SK-N-SH (cell line): ENCODE measurements around the gene OR1L1. TPM values are rescaled to one million over a fixed set of nuclear protein-coding genes. Genes with fewer than 3 reads are reported as not detected.

Experiments
- CTCF ChIA-PET: fragments of 300-600, 350-600 bp; formaldehyde crosslinking; extraction: SDS; loops from one replicate; lab custom pipeline; 2021; lab: Yijun Ruan, JAX
- POLR2A ChIA-PET: fragments of 350-600 bp; sonication (Branson Sonifier 250); formaldehyde crosslinking; extraction: SDS; loops from one replicate; lab custom pipeline; 2020; ENCODE audit warnings: antibody characterized with exemption, inconsistent platforms; lab: Yijun Ruan, JAX
- DNase-seq: peaks from one replicate; pipeline ENCODE4 v3.0.0; 2012
- H2AFZ ChIP-seq: fragments of 200-600 bp; sonication (generic); 2 replicates; pipeline ENCODE4 v1.8.1; 2016; ENCODE audit warnings: antibody characterized with exemption, mild to moderate bottlenecking, low read depth
- H3F3A ChIP-seq: fragments of 200-600 bp; sonication (generic); replicated peaks from 2 replicates; pipeline ENCODE3; 2016; ENCODE audit warnings: antibody characterized with exemption, mild to moderate bottlenecking; ENCODE audit not compliant: insufficient read depth
- H3K27ac ChIP-seq, 2 experiments: fragments of 200-500 bp in 1 of 2; fragments of 200-600 bp in 1 of 2; sonication (Bioruptor generic) in 1 of 2; sonication (generic), shearing (Covaris generic) in 1 of 2; 2 replicates each; pipeline versions ENCODE4 v1.5.1 to v1.6.1; 2014 to 2016; ENCODE audit warnings: low read depth in 2 of 2, inconsistent platforms in 1 of 2, low read length in 1 of 2, mild to moderate bottlenecking in 1 of 2, mixed read lengths in 1 of 2
- H3K27me3 ChIP-seq: fragments of 200-600 bp; sonication (generic), shearing (Covaris generic); 2 replicates; pipeline ENCODE4 v1.6.1; 2016; ENCODE audit warnings: mixed run types; ENCODE audit not compliant: insufficient read depth
- H3K36me3 ChIP-seq, 2 experiments: fragments of 200-500 bp in 1 of 2; fragments of 200-600 bp in 1 of 2; sonication (Bioruptor generic) in 1 of 2; sonication (generic) in 1 of 2; replicated peaks in 1 of 2; 2 replicates each; pipeline versions ENCODE3 to v1.5.1; 2014 to 2016; ENCODE audit warnings: low read length in 1 of 2, mild to moderate bottlenecking in 1 of 2; ENCODE audit not compliant: insufficient read depth in 2 of 2, control insufficient read depth in 1 of 2
- H3K4me1 ChIP-seq, 2 experiments: fragments of 200-500 bp in 1 of 2; fragments of 200-600 bp in 1 of 2; sonication (Bioruptor generic) in 1 of 2; sonication (generic), shearing (Covaris generic) in 1 of 2; 2 replicates each; pipeline versions ENCODE4 v1.5.1 to v1.6.1; 2014 to 2016; ENCODE audit warnings: low read depth in 1 of 2, low read length in 1 of 2, mixed run types in 1 of 2; ENCODE audit not compliant: insufficient read depth in 2 of 2, control insufficient read depth in 1 of 2
- H3K4me2 ChIP-seq: fragments of 200-600 bp; sonication (generic), shearing (Covaris generic); 2 replicates; pipeline ENCODE4 v1.6.1; 2017; ENCODE audit warnings: mixed run types
- H3K4me3 ChIP-seq, 2 experiments: fragments of 200-500 bp in 1 of 2; fragments of 200-600 bp in 1 of 2; sonication (Bioruptor generic) in 1 of 2; sonication (generic), shearing (Covaris generic) in 1 of 2; 2 replicates each; pipeline versions ENCODE4 v1.5.1 to v1.8.1; 2014 to 2016; ENCODE audit warnings: low read depth in 2 of 2, inconsistent platforms in 1 of 2, low read length in 1 of 2, mild to moderate bottlenecking in 1 of 2, mixed read lengths in 1 of 2, moderate library complexity in 1 of 2
- H3K79me2 ChIP-seq: fragments of 200-600 bp; sonication (generic); 2 replicates; pipeline ENCODE4 v1.8.1; 2017; ENCODE audit warnings: mild to moderate bottlenecking; ENCODE audit not compliant: insufficient read depth
- H3K9ac ChIP-seq: fragments of 200-600 bp; sonication (generic); 2 replicates; pipeline ENCODE4 v1.6.1; 2017; ENCODE audit warnings: mixed run types
- H3K9me2 ChIP-seq: fragments of 200-600 bp; sonication (generic); 2 replicates; pipeline ENCODE4 v1.6.1; 2017; ENCODE audit warnings: mixed run types
- H3K9me3 ChIP-seq: fragments of 200-600 bp; sonication (generic); 2 replicates; pipeline ENCODE4 v1.6.1; 2017; ENCODE audit warnings: mixed run types, mild to moderate bottlenecking, moderate library complexity
- H4K20me1 ChIP-seq: fragments of 200-600 bp; sonication (generic); 2 replicates; pipeline ENCODE4 v1.6.1; 2017; ENCODE audit warnings: mild to moderate bottlenecking, mixed run types; ENCODE audit not compliant: insufficient read depth
- CHD2 ChIP-seq: fragments of 150-350 bp; IDR thresholded peaks from 2 replicates; pipeline ENCODE4 v1.6.1; 2018; ENCODE audit warnings: low read length; ENCODE audit not compliant: partially characterized antibody
- CTCF ChIP-seq: fragments of 200-600 bp; sonication (generic); IDR thresholded peaks from 2 replicates; pipeline ENCODE4 v1.6.1; 2017; ENCODE audit warnings: antibody characterized with exemption, mild to moderate bottlenecking, moderate library complexity
- ELF1 ChIP-seq: IDR thresholded peaks from 2 replicates; pipeline ENCODE4 v1.4.0; 2012
- EZH2phosphoT487 ChIP-seq: fragments of 200-600 bp; sonication (generic); IDR thresholded peaks from 2 replicates; pipeline ENCODE4 v1.6.1; 2017; ENCODE audit warnings: low read depth, mixed run types, mild to moderate bottlenecking, antibody characterized with exemption, moderate library complexity, borderline replicate concordance
- GABPA ChIP-seq: IDR thresholded peaks from 2 replicates; pipeline ENCODE4 v1.4.0; 2012; ENCODE audit warnings: low read depth, mild to moderate bottlenecking
- GATA2 ChIP-seq: sonication (generic); formaldehyde crosslinking; IDR thresholded peaks from 2 replicates; pipeline ENCODE4 v1.5.0; 2020; ENCODE audit warnings: mild to moderate bottlenecking, missing genetic modification reagents
- JUND ChIP-seq: IDR thresholded peaks from 2 replicates; pipeline ENCODE4 v1.4.0; 2012
- MAX ChIP-seq: IDR thresholded peaks from 2 replicates; pipeline ENCODE4 v1.4.0; 2012; ENCODE audit warnings: low read depth
- MXI1 ChIP-seq: IDR thresholded peaks from 2 replicates; pipeline ENCODE4 v1.6.1; 2012; ENCODE audit warnings: mild to moderate bottlenecking, low read depth, low read length, improper control_type of control experiment
- NFIC ChIP-seq: IDR thresholded peaks from 2 replicates; pipeline ENCODE4 v1.4.0; 2012; ENCODE audit warnings: borderline replicate concordance
- NRF1 ChIP-seq: IDR thresholded peaks from 2 replicates; pipeline ENCODE4 v1.6.1; 2012; ENCODE audit warnings: low read depth, mild to moderate bottlenecking, low read length
- POLR2AphosphoS5 ChIP-seq: IDR thresholded peaks from 2 replicates; pipeline ENCODE4 v1.6.1; 2012; ENCODE audit warnings: low read depth, low read length
- RCOR1 ChIP-seq: fragments of 150-350 bp; IDR thresholded peaks from 2 replicates; pipeline ENCODE4 v1.6.1; 2017; ENCODE audit warnings: antibody characterized with exemption, low read length
- REST ChIP-seq: IDR thresholded peaks from 2 replicates; pipeline ENCODE4 v1.6.1; 2012; ENCODE audit warnings: mild to moderate bottlenecking, low read depth, low read length, moderate library complexity
- RFX5 ChIP-seq: IDR thresholded peaks from 2 replicates; pipeline ENCODE4 v1.6.1; 2012; ENCODE audit warnings: mild to moderate bottlenecking, improper control_type of control experiment, low read length
- SIN3A ChIP-seq: IDR thresholded peaks from 2 replicates; pipeline ENCODE4 v1.6.1; 2012; ENCODE audit warnings: low read depth, mild to moderate bottlenecking, low read length, moderate library complexity, borderline replicate concordance
- SMC3 ChIP-seq: IDR thresholded peaks from 2 replicates; pipeline ENCODE4 v1.6.1; 2012; ENCODE audit warnings: low read depth, low read length, improper control_type of control experiment
- TEAD4 ChIP-seq: IDR thresholded peaks from 2 replicates; pipeline ENCODE4 v1.4.0; 2012; ENCODE audit warnings: mild to moderate bottlenecking, borderline replicate concordance; ENCODE audit not compliant: insufficient read depth
- WGBS: methylation state at CpG from one replicate; pipeline ENCODE4 v1.1.6; 2017; ENCODE audit warnings: low lambda C conversion rate; 5-methylcytosine and 5-hydroxymethylcytosine counted together
- polyA plus RNA-seq, 3 experiments: library from polyadenylated mRNA; depleted of rRNA; stranded (reverse); fragments of >200 nt; gene quantifications; 2 replicates each; pipeline ENCODE4 v1.2.3, GENCODE V29; 2012
- TF ChIP-seq, protein P1 (sequence below): IDR thresholded peaks from 2 replicates; pipeline ENCODE4 v1.4.0; 2012; ENCODE audit warnings: low read depth, borderline replicate concordance

OR1L1 gene
- polyA plus RNA-seq, 1 of the 3 experiments (the other 2 are of a cell fraction), result not detected

GRCh38 chr9:122642226-122642625, 19.3 kb upstream of the OR1L1 start:
- Histone ChIP-seq H3K27ac (no peak overlapping the region), H4K20me1 (no peaks in the 10 kb centered on the region), H3F3A (no peaks in the 10 kb centered on the region), H3K4me3 (no peak overlapping the region), H3K9me3 (no peaks in the 10 kb centered on the region), H3K79me2 (no peaks in the 10 kb centered on the region), H3K36me3 (no peaks in the 10 kb centered on the region), H3K4me2 (no peak overlapping the region), H3K9ac (no peak overlapping the region), H2AFZ (no peak overlapping the region), H3K27me3 (no peaks in the 10 kb centered on the region), H3K4me1 (no peaks in the 10 kb centered on the region)
- 2% methylated on average over 2 of the region's 2 CpGs for WGBS
- no peak for DNase-seq
- POLR2A ChIA-PET, result no interaction called here
- CTCF ChIA-PET, result no interaction called here
- TF ChIP-seq POLR2AphosphoS5, result no peak
- no peak for TF ChIP-seq CHD2
- no peak for TF ChIP-seq EZH2phosphoT487
- peak; percentile 92 for TF ChIP-seq REST
- no peak for TF ChIP-seq GATA2 (CRISPR knock-in tag)
- TF ChIP-seq, all 33 proteins: peak for 1
- H3K9me2 ChIP-seq, result no peaks in the 10 kb centered on the region

DNA sequence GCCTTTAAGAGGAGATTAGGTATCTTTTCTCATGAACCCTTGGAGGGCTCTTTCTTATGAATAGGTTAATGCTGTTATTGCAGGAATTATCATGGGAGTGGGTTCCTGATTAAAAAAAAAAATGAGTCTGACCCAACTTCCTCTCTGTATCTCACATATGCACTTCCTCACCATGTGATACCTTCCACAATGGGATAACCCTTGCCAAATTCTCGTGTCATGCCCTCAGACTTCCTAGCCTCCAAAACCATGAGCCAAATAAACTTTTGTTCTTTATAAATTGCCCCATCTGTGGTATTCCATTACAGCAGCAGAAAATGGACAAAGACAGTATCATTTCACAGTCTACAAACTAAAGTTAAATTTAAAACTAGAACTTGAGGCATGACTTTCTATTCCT, 5.1 kb upstream of the OR1L1 start:
- CTCF ChIA-PET, result no interaction called here
- no peaks in the 10 kb centered on the region for H3F3A ChIP-seq
- H3K9ac ChIP-seq, result no peak overlapping the region
- H3K36me3 ChIP-seq, result no peaks in the 10 kb centered on the region
- H2AFZ ChIP-seq, result no peak overlapping the region
- POLR2A ChIA-PET, result no interaction called here
- H3K79me2 ChIP-seq, result no peaks in the 10 kb centered on the region
- no peaks in the 10 kb centered on the region for H4K20me1 ChIP-seq
- H3K9me3 ChIP-seq, result no peaks in the 10 kb centered on the region
- DNase-seq, result no peak
- WGBS, result 0% methylated on average over 1 of the region's 1 CpG
- H3K9me2 ChIP-seq, result no peaks in the 10 kb centered on the region
- H3K27ac ChIP-seq, result no peak overlapping the region
- no peaks in the 10 kb centered on the region for H3K4me1 ChIP-seq
- no peaks in the 10 kb centered on the region for H3K27me3 ChIP-seq
- no peak overlapping the region for H3K4me3 ChIP-seq
- no peak overlapping the region for H3K4me2 ChIP-seq
- no peak for TF ChIP-seq ELF1
- TF ChIP-seq POLR2AphosphoS5, result no peak
- no peak for TF ChIP-seq MXI1
- no peak for TF ChIP-seq SMC3
- TF ChIP-seq RFX5, result no peak
- TF ChIP-seq TEAD4, result no peak
- TF ChIP-seq RCOR1, result no peak
- no peak for TF ChIP-seq CTCF
- TF ChIP-seq REST, result no peak
- TF ChIP-seq SIN3A, result no peak
- no peak for TF ChIP-seq JUND
- TF ChIP-seq GABPA, result no peak
- no peak for TF ChIP-seq NRF1
- no peak for TF ChIP-seq MAX
- TF ChIP-seq, protein P1, sequence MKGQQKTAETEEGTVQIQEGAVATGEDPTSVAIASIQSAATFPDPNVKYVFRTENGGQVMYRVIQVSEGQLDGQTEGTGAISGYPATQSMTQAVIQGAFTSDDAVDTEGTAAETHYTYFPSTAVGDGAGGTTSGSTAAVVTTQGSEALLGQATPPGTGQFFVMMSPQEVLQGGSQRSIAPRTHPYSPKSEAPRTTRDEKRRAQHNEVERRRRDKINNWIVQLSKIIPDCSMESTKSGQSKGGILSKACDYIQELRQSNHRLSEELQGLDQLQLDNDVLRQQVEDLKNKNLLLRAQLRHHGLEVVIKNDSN, result no peak
- no peak for TF ChIP-seq NFIC
